Naive thymus-derived CD8-positive, alpha-beta T cell (primary cell): ENCODE data around the gene ME3. TPM values are rescaled to one million over a fixed set of nuclear protein-coding genes. Genes with fewer than 3 reads are reported as not detected.

ENCODE experiments used
- ATAC-seq, 2 donors: fragments of 150-1000 bp; cut with Tn5 transposase in 1 of 2; sonication (Bioruptor Pico), chemical (Tn5 transposase) in 1 of 2; 1 replicate in 1 of 2; 2 replicates in 1 of 2; pipeline ENCODE4 v1.10.0; 2021; ENCODE audit warnings: mild to moderate bottlenecking in 2 of 2, moderate library complexity in 2 of 2
- POLR2A ChIA-PET: fragments of 350-600 bp; sonication (Branson Sonifier 250); formaldehyde crosslinking; loops from one replicate; lab custom pipeline; 2021; ENCODE audit warnings: antibody characterized with exemption; lab: Charles Lee
- DNase-seq, 10 donors: peaks; one replicate each; pipeline versions ENCODE4 v3.0.0 to v3.0.0-alpha.2; 2020 to 2022
- H3K27ac Mint-ChIP-seq, 10 donors: one replicate each; pipeline ENCODE4 v1.8.0; 2020 to 2022; ENCODE audit warnings: mild to moderate bottlenecking in 10 of 10, mixed read lengths in 10 of 10, moderate library complexity in 4 of 10, inconsistent platforms in 1 of 10
- H3K27me3 Mint-ChIP-seq, 5 donors: one replicate each; pipeline ENCODE4 v1.8.0; 2021 to 2022; ENCODE audit warnings: mixed read lengths in 5 of 5
- H3K36me3 Mint-ChIP-seq, 3 donors: one replicate each; pipeline ENCODE4 v1.8.0; 2020 to 2022; ENCODE audit warnings: mixed read lengths in 3 of 3, mild to moderate bottlenecking in 2 of 3, inconsistent platforms in 1 of 3
- H3K4me1 Mint-ChIP-seq, 4 donors: one replicate each; pipeline ENCODE4 v1.8.0; 2021 to 2022; ENCODE audit warnings: mixed read lengths in 4 of 4
- H3K4me3 Mint-ChIP-seq, 10 donors: one replicate each; pipeline ENCODE4 v1.8.0; 2020 to 2022; ENCODE audit warnings: mild to moderate bottlenecking in 10 of 10, mixed read lengths in 10 of 10, moderate library complexity in 6 of 10, inconsistent platforms in 1 of 10
- H3K9me3 Mint-ChIP-seq, 9 donors: one replicate each; pipeline ENCODE4 v1.8.0; 2020 to 2022; ENCODE audit warnings: mixed read lengths in 9 of 9, mild to moderate bottlenecking in 3 of 9, inconsistent platforms in 1 of 9, moderate library complexity in 1 of 9
- polyA plus RNA-seq, 3 donors: library from polyadenylated mRNA; unstranded; fragments of 300-500 nt; fragmentation: Illumina TruSeq; gene quantifications; one replicate each; pipeline ENCODE4 v1.2.3, GENCODE V29; 2021
- total RNA-seq, 8 experiments: library from RNA in 2 of 8; stranded (reverse) in 2 of 8; gene quantifications; one replicate each; pipeline ENCODE4 v1.2.3 and lab custom pipeline; 2021 to 2026

ME3 gene
- total and polyA plus RNA-seq, 5 experiments from 2014 or later = 0.48 to 2.5 (median 1.1) TPM

DNA sequence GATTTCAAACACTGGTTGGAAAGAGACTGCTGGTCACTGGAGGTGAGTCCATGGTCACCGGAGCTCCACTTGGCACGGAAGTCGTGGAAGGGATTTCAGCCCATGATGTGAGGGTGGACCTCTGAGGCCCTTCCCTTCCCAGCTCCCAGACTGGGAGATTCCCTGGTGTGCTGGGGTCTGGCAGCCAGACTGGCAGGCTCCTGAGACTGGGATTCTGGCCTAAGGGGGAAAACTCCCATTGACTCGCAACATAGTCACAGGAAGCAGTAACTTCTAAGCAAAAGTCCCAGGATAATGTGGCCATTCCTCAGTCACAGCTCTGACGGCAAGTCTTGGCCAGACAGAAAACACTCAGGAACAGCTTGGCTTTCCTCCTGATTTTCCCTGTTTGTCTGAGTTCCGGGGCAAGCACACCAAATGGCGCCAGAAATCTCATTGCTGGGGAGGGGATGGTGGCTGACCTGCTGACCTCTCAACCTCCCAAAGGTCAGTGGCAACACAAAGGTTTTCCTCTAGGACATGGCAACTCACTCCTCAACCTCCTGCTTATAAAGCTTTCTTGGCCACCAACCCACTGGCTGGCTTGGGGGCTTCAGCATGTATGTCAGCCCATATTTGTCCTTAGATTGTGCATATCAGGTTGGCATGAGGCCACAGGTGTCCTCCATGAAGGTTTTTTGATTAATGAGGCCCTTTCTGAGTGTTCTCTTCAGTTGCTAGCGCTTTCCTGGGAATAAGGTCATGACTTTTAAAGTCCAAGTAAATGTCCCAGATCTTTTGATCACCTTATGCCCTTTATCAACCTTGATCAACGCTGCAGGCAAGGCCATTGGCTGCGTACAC is 198.2 kb downstream of the ME3 start:
- H3K4me1 Mint-ChIP-seq = peaks cover 0 to 2% (median 0%) of the 10 kb centered on the region in 4 donors
- no peak overlapping the region for H3K4me3 Mint-ChIP-seq
- POLR2A ChIA-PET = no interaction called here
- H3K27ac Mint-ChIP-seq = no peak overlapping the region
- H3K9me3 Mint-ChIP-seq = no peaks in the 10 kb centered on the region
- no peaks in the 10 kb centered on the region for H3K36me3 Mint-ChIP-seq
- H3K27me3 Mint-ChIP-seq = peaks cover 0 to 5% (median 0%) of the 10 kb centered on the region in 5 donors
- ATAC-seq (no peak), DNase-seq (no peak)

DNA sequence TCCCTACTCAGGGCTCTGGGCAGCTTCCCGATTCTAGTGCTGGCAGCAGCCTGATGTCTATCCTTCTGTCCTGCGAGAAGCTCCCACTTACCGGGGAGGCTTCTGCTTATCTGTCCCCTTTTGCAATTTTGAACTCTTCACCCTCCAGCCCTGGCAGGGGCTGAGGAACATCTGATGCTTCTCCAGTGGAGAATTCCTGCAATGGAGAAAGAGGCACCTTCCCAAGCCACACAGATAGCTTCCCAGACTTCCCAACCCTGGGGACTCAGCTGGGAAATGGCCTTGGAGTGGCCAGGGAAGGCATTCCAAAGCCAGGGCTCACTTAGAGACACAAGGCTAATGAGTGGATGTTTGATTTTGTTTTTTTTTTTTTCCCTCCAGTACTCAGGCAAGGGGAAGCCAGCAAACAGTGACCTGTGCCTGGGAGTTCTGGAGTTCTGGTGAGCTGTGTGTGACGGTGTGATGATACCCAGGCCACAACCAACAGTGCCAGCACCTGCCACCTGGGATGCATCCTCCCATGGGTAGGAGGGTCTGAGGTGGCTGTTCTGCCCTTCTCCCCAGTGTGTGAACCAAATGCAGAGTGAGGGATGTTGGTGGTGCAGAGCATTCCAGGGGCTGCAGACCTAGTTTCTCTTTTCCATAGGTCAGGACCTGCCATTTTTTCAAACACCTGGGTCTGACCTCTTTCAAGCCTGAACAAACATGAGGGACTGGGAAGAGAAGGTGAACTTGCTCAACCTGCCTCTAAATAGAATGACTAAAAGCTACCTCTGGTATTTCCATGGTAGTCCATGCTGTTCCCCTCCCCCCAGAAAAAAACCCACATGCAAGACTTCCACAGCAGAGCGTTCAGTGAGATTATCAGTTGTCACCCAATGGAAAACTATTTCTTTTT is 202.7 kb downstream of the ME3 start:
- Mint-ChIP-seq H3K27ac (no peak overlapping the region), H3K9me3 (no peaks in the 10 kb centered on the region), H3K4me3 (no peak overlapping the region), H3K36me3 (peaks cover 0 to 2% (median 0%) of the 10 kb centered on the region in 3 donors), H3K4me1 (peaks cover 0 to 2% (median 0%) of the 10 kb centered on the region in 4 donors), H3K27me3 (peaks cover 0 to 5% (median 0%) of the 10 kb centered on the region in 5 donors)
- ATAC-seq = no peak
- POLR2A ChIA-PET = no interaction called here
- DNase-seq = no peak

DNA sequence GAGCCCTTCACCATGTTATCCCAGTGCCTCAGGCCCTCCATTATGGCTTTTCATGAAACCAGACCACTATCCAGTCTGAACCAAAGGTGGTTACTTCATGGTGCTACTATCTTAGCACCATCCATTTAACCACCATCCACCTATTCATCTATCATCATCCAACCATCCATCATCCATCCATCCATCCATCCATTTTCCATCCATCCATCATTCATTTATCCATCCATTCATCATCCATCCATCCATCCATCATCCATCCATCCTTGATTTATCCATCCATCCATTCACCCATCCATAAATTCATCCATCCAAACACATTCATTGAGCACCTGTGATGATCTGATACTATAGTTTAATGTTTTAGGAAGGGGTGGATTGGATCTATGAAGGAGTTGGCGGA is 204.2 kb downstream of the ME3 start:
- Mint-ChIP-seq H3K4me1 (no peaks in the 10 kb centered on the region), H3K27ac (no peak overlapping the region), H3K36me3 (peaks cover 0 to 2% (median 0%) of the 10 kb centered on the region in 3 donors), H3K4me3 (no peak overlapping the region), H3K27me3 (peaks cover 0 to 4% (median 0%) of the 10 kb centered on the region in 5 donors), H3K9me3 (no peaks in the 10 kb centered on the region)
- POLR2A ChIA-PET = no interaction called here
- no peak for DNase-seq
- ATAC-seq = no peak

DNA sequence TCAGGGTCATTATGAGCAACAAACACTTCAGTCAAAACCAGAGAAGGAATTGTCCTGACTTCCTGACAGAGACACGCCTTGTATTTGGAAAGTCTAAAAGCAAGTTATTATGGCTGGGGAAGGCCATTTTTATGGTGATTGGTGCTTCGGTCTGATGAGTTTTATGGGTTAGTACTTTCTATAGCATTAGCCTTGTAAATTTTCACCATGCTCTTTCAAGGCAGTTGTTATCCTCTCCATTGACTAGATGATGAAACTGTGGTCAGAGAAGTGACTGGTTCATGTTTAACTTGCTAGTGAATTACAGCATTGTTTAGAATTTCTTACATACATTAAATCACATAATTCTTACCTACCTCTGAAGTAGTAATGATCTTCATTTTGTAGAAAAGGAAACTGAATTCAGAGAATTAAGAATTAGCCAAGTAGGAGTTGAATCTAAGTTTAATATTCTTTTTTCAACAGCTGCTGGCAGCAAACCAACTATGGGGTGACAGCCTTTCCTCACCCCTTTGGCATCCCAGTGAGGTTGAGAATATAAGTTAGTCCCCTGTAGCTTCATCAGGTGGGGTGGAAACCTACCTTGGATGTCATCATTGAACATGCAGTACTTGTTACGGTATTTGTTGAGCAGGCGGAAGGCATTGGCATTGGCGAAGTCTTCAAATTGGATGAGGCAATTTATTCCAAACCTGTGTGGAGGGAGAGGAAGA is 207.8 kb downstream of the ME3 start:
- Mint-ChIP-seq H3K27ac (peak overlapping the region in 1 of 10 donors; percentile 11), H3K9me3 (no peaks in the 10 kb centered on the region), H3K4me1 (peaks cover 0 to 2% (median 0%) of the 10 kb centered on the region in 4 donors), H3K27me3 (no peaks in the 10 kb centered on the region), H3K4me3 (no peak overlapping the region), H3K36me3 (peaks cover 0 to 2% (median 0%) of the 10 kb centered on the region in 3 donors)
- no peak for DNase-seq
- POLR2A ChIA-PET = no interaction called here
- ATAC-seq = no peak

DNA sequence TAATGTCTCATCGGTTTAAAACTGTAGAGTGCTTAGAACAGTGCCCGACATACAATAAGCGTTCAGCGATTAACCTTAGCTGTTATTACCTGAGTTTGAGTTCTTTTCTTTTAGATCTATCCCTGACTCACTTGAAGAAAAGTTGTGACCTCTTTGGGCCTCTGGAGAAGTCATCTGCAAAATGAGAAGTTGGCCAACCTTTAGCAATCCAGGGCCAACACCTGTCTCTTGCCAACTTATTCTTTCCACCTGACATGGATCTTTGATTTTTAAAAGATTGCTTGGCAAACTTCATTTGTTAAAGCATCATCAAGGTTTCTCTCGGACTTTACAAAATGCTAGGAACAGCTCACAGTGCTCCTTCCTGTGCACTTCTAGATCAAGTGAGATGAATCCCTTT is 208.5 kb downstream of the ME3 start:
- H3K27me3 Mint-ChIP-seq = no peaks in the 10 kb centered on the region
- no peaks in the 10 kb centered on the region for H3K9me3 Mint-ChIP-seq
- ATAC-seq = no peak
- H3K36me3 Mint-ChIP-seq = peaks cover 0 to 2% (median 0%) of the 10 kb centered on the region in 3 donors
- POLR2A ChIA-PET = no interaction called here
- H3K27ac Mint-ChIP-seq = no peak overlapping the region
- peaks cover 0 to 2% (median 0%) of the 10 kb centered on the region in 4 donors for H3K4me1 Mint-ChIP-seq
- no peak overlapping the region for H3K4me3 Mint-ChIP-seq
- DNase-seq = no peak

DNA sequence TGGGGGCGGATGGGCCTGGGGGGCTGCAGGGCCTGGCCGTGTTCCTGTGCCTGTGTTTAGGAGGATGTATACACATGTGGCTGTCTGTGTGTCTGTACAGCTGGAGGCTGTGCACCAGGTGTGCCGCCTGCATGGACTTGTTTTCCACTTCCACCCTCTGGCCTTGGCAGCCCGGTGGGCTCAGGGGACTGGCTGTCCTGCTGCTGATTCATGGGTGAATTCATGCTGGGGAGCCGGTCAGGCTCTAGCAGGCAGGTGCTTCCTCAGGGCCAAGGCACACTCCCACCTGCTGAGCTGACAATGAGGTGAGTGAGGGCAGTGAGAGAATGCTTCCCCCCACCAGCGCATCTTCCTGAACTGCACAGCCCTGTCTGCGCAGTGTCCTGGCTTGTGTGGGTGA is 209.3 kb downstream of the ME3 start:
- POLR2A ChIA-PET = no interaction called here
- H3K4me1 Mint-ChIP-seq = peaks cover 0 to 2% (median 0%) of the 10 kb centered on the region in 4 donors
- no peaks in the 10 kb centered on the region for H3K27me3 Mint-ChIP-seq
- DNase-seq (no peak), ATAC-seq (no peak)
- no peak overlapping the region for H3K4me3 Mint-ChIP-seq
- H3K9me3 Mint-ChIP-seq = no peaks in the 10 kb centered on the region
- H3K27ac Mint-ChIP-seq = peak overlapping the region in 1 of 10 donors; percentile 16
- peaks cover 0 to 2% (median 0%) of the 10 kb centered on the region in 3 donors for H3K36me3 Mint-ChIP-seq

DNA sequence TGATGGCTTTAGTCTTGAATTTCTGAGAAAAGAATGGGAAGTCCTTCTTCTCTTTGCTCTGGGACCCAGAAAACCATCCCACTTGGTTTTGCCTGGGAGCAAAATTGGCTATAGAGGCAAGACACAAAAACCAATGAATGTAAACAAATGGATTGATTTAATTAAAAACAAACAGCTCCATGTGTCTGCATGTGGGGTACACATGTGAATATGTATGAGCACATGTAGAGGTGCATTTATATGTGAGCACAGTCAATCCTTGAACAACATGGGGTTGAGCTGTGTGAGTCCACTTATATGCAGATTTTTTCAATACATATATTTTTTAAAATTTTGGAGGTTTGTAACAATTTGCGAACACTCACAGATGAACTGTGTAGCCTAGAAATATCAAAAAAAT is 210.5 kb downstream of the ME3 start:
- no peak overlapping the region for H3K27ac Mint-ChIP-seq
- no peak for ATAC-seq
- peaks cover 0 to 2% (median 0%) of the 10 kb centered on the region in 5 donors for H3K27me3 Mint-ChIP-seq
- H3K9me3 Mint-ChIP-seq = no peaks in the 10 kb centered on the region
- H3K4me3 Mint-ChIP-seq = no peak overlapping the region
- peaks cover 0 to 2% (median 0%) of the 10 kb centered on the region in 3 donors for H3K36me3 Mint-ChIP-seq
- peaks cover 0 to 2% (median 0%) of the 10 kb centered on the region in 4 donors for H3K4me1 Mint-ChIP-seq
- DNase-seq = no peak
- POLR2A ChIA-PET = no interaction called here

DNA sequence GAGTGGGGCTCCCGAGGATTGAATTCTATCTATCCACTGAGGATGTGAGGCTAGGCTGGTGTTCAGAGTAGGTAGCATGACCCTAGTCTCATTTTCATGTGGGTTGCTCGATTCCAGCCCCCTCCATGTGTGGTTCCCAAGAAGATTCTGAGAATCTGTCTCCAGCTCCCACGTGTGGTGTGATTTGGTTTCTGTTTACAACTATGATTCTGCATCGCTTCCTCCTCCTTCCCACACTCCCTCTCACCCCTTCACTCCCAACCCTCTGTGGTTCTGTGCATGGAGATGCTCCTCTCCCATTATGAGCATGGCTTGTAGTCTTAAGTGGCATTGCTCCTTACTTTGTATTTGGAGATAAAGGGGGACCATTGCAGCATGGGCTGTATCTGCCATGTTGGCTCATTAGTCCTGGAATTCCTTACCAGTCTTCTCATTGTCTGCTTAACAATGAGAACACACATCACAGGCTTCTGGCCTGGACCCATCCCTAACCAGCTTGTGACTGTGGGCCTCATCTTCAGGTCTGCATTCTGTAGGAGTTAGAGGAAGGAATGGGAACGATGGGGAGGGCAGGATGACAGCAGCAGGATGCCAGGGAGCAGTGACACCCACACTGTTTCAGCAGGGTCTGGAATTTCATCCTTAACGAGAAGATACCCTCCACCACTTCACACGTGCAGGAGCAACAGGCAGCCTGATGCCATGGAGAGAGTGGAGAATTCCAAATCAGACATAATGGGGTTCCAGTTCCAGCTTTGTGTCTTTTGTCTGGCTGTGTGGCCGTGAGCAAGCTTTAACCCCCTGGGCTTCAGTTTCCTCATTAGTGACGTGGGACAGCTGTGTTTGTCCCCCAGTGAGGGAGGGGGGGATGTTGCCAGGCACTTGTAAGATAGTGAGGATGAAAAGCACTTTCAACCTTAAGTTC is 211.7 kb downstream of the ME3 start:
- Mint-ChIP-seq H3K9me3 (no peaks in the 10 kb centered on the region), H3K36me3 (peaks cover 0 to 2% (median 0%) of the 10 kb centered on the region in 3 donors), H3K27ac (no peak overlapping the region), H3K4me3 (no peak overlapping the region), H3K4me1 (peaks cover 5 to 7% (median 6%) of the 10 kb centered on the region in 4 donors), H3K27me3 (peaks cover 0 to 7% (median 3%) of the 10 kb centered on the region in 5 donors)
- ATAC-seq (no peak), DNase-seq (no peak)
- POLR2A ChIA-PET = no interaction called here

DNA sequence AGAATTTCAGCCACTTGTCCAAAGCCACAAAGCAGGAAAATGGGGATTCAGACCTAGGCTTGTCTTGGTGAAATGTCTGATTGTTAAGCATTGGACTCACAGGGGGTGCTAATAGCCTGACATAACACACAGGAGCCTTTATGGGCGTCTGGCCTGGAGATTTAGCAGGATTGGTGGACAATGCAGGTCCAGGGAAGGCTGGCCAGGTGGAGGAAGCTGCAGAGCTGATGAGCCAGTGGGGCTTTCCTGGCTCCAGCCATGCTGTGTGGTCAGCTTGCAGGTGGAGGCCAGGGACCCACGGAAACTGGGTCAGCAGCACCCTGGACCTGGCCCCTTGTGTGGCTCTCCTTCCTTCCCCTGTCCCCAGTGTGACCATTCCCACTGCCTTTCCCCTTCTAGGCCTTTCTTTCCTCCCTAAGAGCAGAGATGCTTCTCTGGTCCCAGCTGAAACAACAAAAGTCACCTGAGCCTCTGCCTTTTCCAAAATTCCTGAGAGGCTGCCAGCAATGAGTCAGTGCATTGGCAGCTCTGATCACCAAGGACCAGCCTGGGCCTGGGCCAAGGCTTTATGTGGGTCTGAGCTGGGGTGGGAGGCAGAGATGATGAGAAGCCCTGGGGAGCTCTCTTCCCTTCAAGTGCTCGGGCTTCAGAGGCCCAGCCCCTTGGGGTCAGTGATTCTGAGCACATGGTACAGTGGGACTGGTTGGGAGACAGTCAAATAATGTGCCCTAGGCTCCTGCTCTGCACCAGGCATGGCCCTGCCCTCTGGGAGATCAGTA is 212.5 kb downstream of the ME3 start:
- Mint-ChIP-seq H3K27ac (no peak overlapping the region), H3K36me3 (peaks cover 0 to under 1% (median 0%) of the 10 kb centered on the region in 3 donors), H3K27me3 (peaks cover 0 to 7% (median 3%) of the 10 kb centered on the region in 5 donors), H3K4me3 (no peak overlapping the region), H3K9me3 (no peaks in the 10 kb centered on the region), H3K4me1 (peaks cover 5 to 7% (median 6%) of the 10 kb centered on the region in 4 donors)
- POLR2A ChIA-PET = no interaction called here
- DNase-seq = no peak
- no peak for ATAC-seq

DNA sequence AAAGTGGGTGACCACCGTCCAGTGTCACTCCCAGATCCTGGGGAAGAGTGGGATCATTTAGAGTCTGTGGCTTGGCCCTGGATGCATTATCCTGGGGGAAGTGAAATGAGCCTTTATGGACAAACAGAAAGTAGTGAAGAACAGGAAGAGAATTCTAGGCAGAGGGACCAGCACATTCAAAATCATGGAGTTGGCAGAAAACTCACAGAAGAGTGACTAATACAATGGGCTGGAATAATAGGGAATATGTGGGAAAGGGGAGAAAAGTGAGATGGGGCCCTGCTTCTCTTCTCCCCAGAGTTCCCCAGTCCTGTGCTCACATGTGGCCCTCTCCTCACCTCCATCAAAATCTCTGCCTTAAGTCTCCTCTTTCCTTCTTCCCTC is 213.4 kb downstream of the ME3 start:
- Mint-ChIP-seq H3K4me1 (peaks cover 5 to 8% (median 6%) of the 10 kb centered on the region in 4 donors), H3K27ac (no peak overlapping the region), H3K9me3 (no peaks in the 10 kb centered on the region), H3K4me3 (no peak overlapping the region), H3K36me3 (no peaks in the 10 kb centered on the region), H3K27me3 (peaks cover 0 to 7% (median 3%) of the 10 kb centered on the region in 5 donors)
- ATAC-seq (no peak), DNase-seq (no peak)
- POLR2A ChIA-PET = no interaction called here
